Measurements from ENCODE around the gene TCEAL1.

The TCEAL1 gene

GRCh38 chrX:103613362-103613890 lies 15.3 kb upstream of the TCEAL1 start:
- TF ChIP-seq EZH2 (IDR thresholded peaks at IDR 0.05; ENCODE audit: borderline replicate concordance, low read depth, low read length, severe bottlenecking), result no peak
- TF ChIP-seq, protein P1, sequence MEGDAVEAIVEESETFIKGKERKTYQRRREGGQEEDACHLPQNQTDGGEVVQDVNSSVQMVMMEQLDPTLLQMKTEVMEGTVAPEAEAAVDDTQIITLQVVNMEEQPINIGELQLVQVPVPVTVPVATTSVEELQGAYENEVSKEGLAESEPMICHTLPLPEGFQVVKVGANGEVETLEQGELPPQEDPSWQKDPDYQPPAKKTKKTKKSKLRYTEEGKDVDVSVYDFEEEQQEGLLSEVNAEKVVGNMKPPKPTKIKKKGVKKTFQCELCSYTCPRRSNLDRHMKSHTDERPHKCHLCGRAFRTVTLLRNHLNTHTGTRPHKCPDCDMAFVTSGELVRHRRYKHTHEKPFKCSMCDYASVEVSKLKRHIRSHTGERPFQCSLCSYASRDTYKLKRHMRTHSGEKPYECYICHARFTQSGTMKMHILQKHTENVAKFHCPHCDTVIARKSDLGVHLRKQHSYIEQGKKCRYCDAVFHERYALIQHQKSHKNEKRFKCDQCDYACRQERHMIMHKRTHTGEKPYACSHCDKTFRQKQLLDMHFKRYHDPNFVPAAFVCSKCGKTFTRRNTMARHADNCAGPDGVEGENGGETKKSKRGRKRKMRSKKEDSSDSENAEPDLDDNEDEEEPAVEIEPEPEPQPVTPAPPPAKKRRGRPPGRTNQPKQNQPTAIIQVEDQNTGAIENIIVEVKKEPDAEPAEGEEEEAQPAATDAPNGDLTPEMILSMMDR (IDR thresholded peaks at IDR 0.05; ENCODE audit: borderline replicate concordance, extremely low read depth, low read length, poor library complexity, severe bottlenecking), result no peak
- DNase-seq, result no peak

GRCh38 chrX:103614999-103615398 lies 13.8 kb upstream of the TCEAL1 start:
- no peak for TF ChIP-seq EZH2 (IDR thresholded peaks at IDR 0.05; ENCODE audit: borderline replicate concordance, low read depth, low read length, severe bottlenecking)
- TF ChIP-seq, protein P1 (IDR thresholded peaks at IDR 0.05; ENCODE audit: borderline replicate concordance, extremely low read depth, low read length, poor library complexity, severe bottlenecking), result no peak
- Histone ChIP-seq H3K9me3 (ENCODE audit: insufficient read depth, low read length, severe bottlenecking) (no peaks in the 10 kb centered on the region), H3K9ac (ENCODE audit: low read depth, low read length) (no peak overlapping the region), H3K79me2 (ENCODE audit: insufficient read depth, low read length) (no peaks in the 10 kb centered on the region), H3K27me3 (ENCODE audit: insufficient read depth, low read length, poor library complexity) (no peaks in the 10 kb centered on the region), H2AFZ (ENCODE audit: low read depth, low read length) (no peak overlapping the region), H3K4me1 (ENCODE audit: insufficient read depth, low read length) (no peaks in the 10 kb centered on the region), H3K4me3 (ENCODE audit: low read depth in 1 of 2, low read length in 2 of 2) (no peak overlapping the region), H3K36me3 (ENCODE audit: insufficient read depth, low read length) (no peaks in the 10 kb centered on the region), H4K20me1 (ENCODE audit: insufficient read depth, low read length) (no peaks in the 10 kb centered on the region), H3K4me2 (ENCODE audit: insufficient read depth, low read length) (no peak overlapping the region), H3K27ac (ENCODE audit: low read length) (no peak overlapping the region)
- DNase-seq (no peak), ATAC-seq (ENCODE audit: insufficient read depth, low read depth) (no peak)

More at GRCh38 chrX:103613362-103613890, 15.3 kb upstream of the TCEAL1 start:
- Histone ChIP-seq H3K4me2 (ENCODE audit: insufficient read depth, low read length) (no peak overlapping the region), H3K27me3 (ENCODE audit: insufficient read depth, low read length, poor library complexity) (no peaks in the 10 kb centered on the region), H3K9ac (ENCODE audit: low read depth, low read length) (no peak overlapping the region), H3K9me3 (ENCODE audit: insufficient read depth, low read length, severe bottlenecking) (no peaks in the 10 kb centered on the region), H3K4me1 (ENCODE audit: insufficient read depth, low read length) (peaks cover 4% of the 10 kb centered on the region; the same call in 1 of the 2 replicates), H3K79me2 (ENCODE audit: insufficient read depth, low read length) (no peaks in the 10 kb centered on the region), H4K20me1 (ENCODE audit: insufficient read depth, low read length) (no peaks in the 10 kb centered on the region), H3K36me3 (ENCODE audit: insufficient read depth, low read length) (no peaks in the 10 kb centered on the region), H3K27ac (ENCODE audit: low read length) (no peak overlapping the region), H2AFZ (ENCODE audit: low read depth, low read length) (no peak overlapping the region), H3K4me3 (ENCODE audit: low read depth in 1 of 2, low read length in 2 of 2) (no peak overlapping the region)
- no peak for ATAC-seq (ENCODE audit: insufficient read depth, low read depth)

- Histone ChIP-seq H3K27me3 (ENCODE audit: insufficient read depth, low read length, poor library complexity) (no peaks in the 10 kb centered on the region), H3K4me1 (ENCODE audit: insufficient read depth, low read length) (no peaks in the 10 kb centered on the region), H3K9me3 (ENCODE audit: insufficient read depth, low read length, severe bottlenecking) (no peaks in the 10 kb centered on the region), H3K4me3 (ENCODE audit: low read depth in 1 of 2, low read length in 2 of 2) (no peak overlapping the region), H2AFZ (ENCODE audit: low read depth, low read length) (no peak overlapping the region), H3K79me2 (ENCODE audit: insufficient read depth, low read length) (no peaks in the 10 kb centered on the region), H3K36me3 (ENCODE audit: insufficient read depth, low read length) (no peaks in the 10 kb centered on the region), H4K20me1 (ENCODE audit: insufficient read depth, low read length) (no peaks in the 10 kb centered on the region), H3K9ac (ENCODE audit: low read depth, low read length) (no peak overlapping the region), H3K27ac (ENCODE audit: low read length) (no peak overlapping the region), H3K4me2 (ENCODE audit: insufficient read depth, low read length) (no peak overlapping the region)
- no peak for ATAC-seq (ENCODE audit: insufficient read depth, low read depth)
- no peak for TF ChIP-seq EZH2 (IDR thresholded peaks at IDR 0.05; ENCODE audit: borderline replicate concordance, low read depth, low read length, severe bottlenecking)
- TF ChIP-seq, protein P1 (IDR thresholded peaks at IDR 0.05; ENCODE audit: borderline replicate concordance, extremely low read depth, low read length, poor library complexity, severe bottlenecking), result no peak
- no peak for DNase-seq
Measured at GRCh38 chrX:103615781-103616371, 12.9 kb upstream of the TCEAL1 start.

All from DND-41 (cell line).